Duodenal mucosa (tissue), 2 donors: Measurements from ENCODE around the gene FER.

Source experiments
- H3K27ac ChIP-seq: one replicate; pipeline ENCODE4 v1.7.0; 2013; ENCODE audit warnings: low read depth, low read length
- H3K27me3 ChIP-seq, 2 donors: one replicate each; pipeline ENCODE4 v1.7.0; 2013; ENCODE audit warnings: low read length in 2 of 2, control low read depth in 1 of 2; ENCODE audit not compliant: insufficient read depth in 2 of 2, control insufficient read depth in 1 of 2
- H3K36me3 ChIP-seq, 2 donors: one replicate each; pipeline ENCODE4 v1.7.0; 2013; ENCODE audit warnings: low read length in 2 of 2, control low read depth in 1 of 2; ENCODE audit not compliant: insufficient read depth in 2 of 2, control insufficient read depth in 1 of 2
- H3K4me1 ChIP-seq, 2 donors: one replicate each; pipeline ENCODE4 v1.7.0; 2013; ENCODE audit warnings: low read length in 2 of 2, control low read depth in 1 of 2; ENCODE audit not compliant: insufficient read depth in 2 of 2, control insufficient read depth in 1 of 2
- H3K4me3 ChIP-seq, 2 donors: one replicate each; pipeline ENCODE4 v1.7.0; 2013; ENCODE audit warnings: low read length in 2 of 2, low read depth in 1 of 2
- H3K9ac ChIP-seq, 2 donors: one replicate each; pipeline ENCODE4 v1.7.0; 2013; ENCODE audit warnings: low read length in 2 of 2, low read depth in 1 of 2
- H3K9me3 ChIP-seq, 2 donors: one replicate each; pipeline ENCODE4 v1.7.0; 2013; ENCODE audit warnings: low read length in 2 of 2, control low read depth in 1 of 2; ENCODE audit not compliant: control insufficient read depth in 1 of 2

The FER gene

GRCh38 chr5:109121225-109121624, 373.5 kb downstream of the FER start:
- Histone ChIP-seq H3K4me3 (no peak overlapping the region), H3K27me3 (no peaks in the 10 kb centered on the region), H3K4me1 (no peaks in the 10 kb centered on the region), H3K36me3 (no peaks in the 10 kb centered on the region), H3K27ac (no peak overlapping the region), H3K9me3 (peaks cover 4 to 10% of the 10 kb centered on the region in 2 donors), H3K9ac (no peak overlapping the region)

GRCh38 chr5:109125755-109126429, 378.2 kb downstream of the FER start:
- Histone ChIP-seq H3K27me3 (no peaks in the 10 kb centered on the region), H3K9ac (no peak overlapping the region), H3K4me3 (no peak overlapping the region), H3K9me3 (peaks cover 0 to 10% of the 10 kb centered on the region in 2 donors), H3K36me3 (no peaks in the 10 kb centered on the region), H3K4me1 (no peaks in the 10 kb centered on the region), H3K27ac (no peak overlapping the region)

- peaks cover 0 to 4% of the 10 kb centered on the region in 2 donors for H3K9me3 ChIP-seq
- H3K36me3 ChIP-seq, result no peaks in the 10 kb centered on the region
- no peaks in the 10 kb centered on the region for H3K4me1 ChIP-seq
- H3K4me3 ChIP-seq, result no peak overlapping the region
- H3K9ac ChIP-seq, result no peak overlapping the region
- H3K27me3 ChIP-seq, result no peaks in the 10 kb centered on the region
- no peak overlapping the region for H3K27ac ChIP-seq
Measured at GRCh38 chr5:109126481-109126880, 378.8 kb downstream of the FER start.

- H3K9me3 ChIP-seq, result no peaks in the 10 kb centered on the region
- H3K9ac ChIP-seq, result no peak overlapping the region
- H3K27me3 ChIP-seq, result no peaks in the 10 kb centered on the region
- H3K4me3 ChIP-seq, result no peak overlapping the region
- H3K36me3 ChIP-seq, result no peaks in the 10 kb centered on the region
- H3K27ac ChIP-seq, result no peak overlapping the region
- peaks cover 0 to 7% of the 10 kb centered on the region in 2 donors for H3K4me1 ChIP-seq
Measured at GRCh38 chr5:109136906-109137305, 389.2 kb downstream of the FER start.

GRCh38 chr5:109141222-109142200, 393.8 kb downstream of the FER start:
- no peak overlapping the region for H3K4me3 ChIP-seq
- no peaks in the 10 kb centered on the region for H3K4me1 ChIP-seq
- H3K9me3 ChIP-seq, result no peaks in the 10 kb centered on the region
- H3K9ac ChIP-seq, result no peak overlapping the region
- H3K27me3 ChIP-seq, result no peaks in the 10 kb centered on the region
- no peaks in the 10 kb centered on the region for H3K36me3 ChIP-seq
- no peak overlapping the region for H3K27ac ChIP-seq

- no peaks in the 10 kb centered on the region for H3K27me3 ChIP-seq
- no peak overlapping the region for H3K27ac ChIP-seq
- H3K36me3 ChIP-seq, result no peaks in the 10 kb centered on the region
- no peaks in the 10 kb centered on the region for H3K4me1 ChIP-seq
- H3K9ac ChIP-seq, result no peak overlapping the region
- H3K4me3 ChIP-seq, result no peak overlapping the region
- H3K9me3 ChIP-seq, result no peaks in the 10 kb centered on the region
Measured at GRCh38 chr5:109143031-109143430, 395.3 kb downstream of the FER start.

GRCh38 chr5:109145139-109145538, 397.4 kb downstream of the FER start:
- Histone ChIP-seq H3K9ac (no peak overlapping the region), H3K27me3 (no peaks in the 10 kb centered on the region), H3K4me1 (no peaks in the 10 kb centered on the region), H3K36me3 (no peaks in the 10 kb centered on the region), H3K4me3 (no peak overlapping the region), H3K27ac (no peak overlapping the region), H3K9me3 (no peaks in the 10 kb centered on the region)

- H3K36me3 ChIP-seq, result no peaks in the 10 kb centered on the region
- H3K9ac ChIP-seq, result no peak overlapping the region
- no peak overlapping the region for H3K27ac ChIP-seq
- H3K4me1 ChIP-seq, result no peaks in the 10 kb centered on the region
- H3K9me3 ChIP-seq, result no peaks in the 10 kb centered on the region
- no peaks in the 10 kb centered on the region for H3K27me3 ChIP-seq
- H3K4me3 ChIP-seq, result no peak overlapping the region
Measured at GRCh38 chr5:109146591-109146990, 398.9 kb downstream of the FER start.

- no peak overlapping the region for H3K9ac ChIP-seq
- H3K27me3 ChIP-seq, result no peaks in the 10 kb centered on the region
- no peaks in the 10 kb centered on the region for H3K36me3 ChIP-seq
- no peak overlapping the region for H3K4me3 ChIP-seq
- no peaks in the 10 kb centered on the region for H3K9me3 ChIP-seq
- no peak overlapping the region for H3K27ac ChIP-seq
- no peaks in the 10 kb centered on the region for H3K4me1 ChIP-seq
Measured at GRCh38 chr5:109152565-109152964, 404.9 kb downstream of the FER start.

- H3K9ac ChIP-seq, result no peak overlapping the region
- no peaks in the 10 kb centered on the region for H3K4me1 ChIP-seq
- no peaks in the 10 kb centered on the region for H3K36me3 ChIP-seq
- H3K27me3 ChIP-seq, result no peaks in the 10 kb centered on the region
- H3K27ac ChIP-seq, result no peak overlapping the region
- H3K4me3 ChIP-seq, result no peak overlapping the region
- no peaks in the 10 kb centered on the region for H3K9me3 ChIP-seq
Measured at GRCh38 chr5:109155625-109156024, 407.9 kb downstream of the FER start.
